ENCODE data around the gene CAB39L. TPM values are rescaled to one million over a fixed set of nuclear protein-coding genes. Genes with fewer than 3 reads are reported as not detected.

Gene CAB39L
- total RNA-seq, 1 experiment from 2014 or later = 3.1 TPM

- peak; percentile 17 for DNase-seq (ENCODE audit: low read depth)
Measured at GRCh38 chr13:49400755-49401659, 42.9 kb downstream of the CAB39L start.

DNA sequence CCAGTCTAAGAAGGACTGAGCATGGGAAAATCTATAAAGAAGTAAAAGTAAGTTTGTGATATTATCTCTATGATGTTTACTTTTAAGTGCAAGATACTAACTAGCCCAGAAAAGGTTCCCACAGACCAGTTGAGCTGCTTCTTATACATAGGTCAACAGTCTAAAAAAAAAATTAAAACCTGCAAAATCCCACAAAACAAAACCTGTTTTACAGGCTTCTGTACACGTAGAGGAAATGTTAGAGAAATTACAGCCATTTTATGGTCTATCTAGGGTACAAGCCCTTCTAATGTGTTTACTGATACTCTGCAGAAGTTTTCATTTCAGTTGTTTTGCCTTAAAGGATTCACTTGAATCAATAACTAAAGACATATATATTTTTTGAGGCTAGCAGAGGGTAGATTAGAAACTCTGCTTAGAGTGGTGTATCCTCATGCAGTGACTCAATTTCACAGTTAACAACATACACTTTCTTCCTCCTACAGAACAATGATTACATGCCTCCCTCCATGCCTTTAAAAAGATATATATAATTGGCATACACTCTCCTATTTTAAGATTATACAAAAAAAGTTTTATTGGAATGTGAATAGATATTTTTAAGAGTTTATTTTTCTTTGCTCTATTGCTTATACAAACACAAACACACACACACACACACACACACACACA, 43.9 kb downstream of the CAB39L start:
- DNase-seq (ENCODE audit: low read depth) = no peak

- no peak for DNase-seq (ENCODE audit: low read depth)
Measured at GRCh38 chr13:49395878-49396380, 47.9 kb downstream of the CAB39L start.

DNA sequence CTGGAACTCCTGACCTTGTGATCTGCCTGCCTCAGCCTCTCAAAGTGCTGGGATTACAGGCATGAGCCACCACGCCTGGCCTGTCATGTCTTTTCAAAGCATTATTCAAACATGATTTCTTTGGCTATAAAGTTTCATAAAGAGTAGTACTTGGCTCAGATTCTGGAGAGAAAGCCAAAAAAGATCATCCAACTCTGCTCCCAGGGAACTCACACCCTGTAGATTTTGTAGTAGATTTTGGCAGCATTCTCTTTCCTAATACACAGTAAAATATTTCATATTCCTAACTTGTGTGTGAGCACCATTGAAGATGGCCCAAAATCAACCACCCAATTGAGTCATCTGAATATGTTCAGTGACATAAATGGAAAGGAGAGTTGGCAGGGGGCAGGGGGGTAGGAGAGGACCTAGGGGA, 48.4 kb downstream of the CAB39L start:
- DNase-seq (ENCODE audit: low read depth) = no peak

DNA sequence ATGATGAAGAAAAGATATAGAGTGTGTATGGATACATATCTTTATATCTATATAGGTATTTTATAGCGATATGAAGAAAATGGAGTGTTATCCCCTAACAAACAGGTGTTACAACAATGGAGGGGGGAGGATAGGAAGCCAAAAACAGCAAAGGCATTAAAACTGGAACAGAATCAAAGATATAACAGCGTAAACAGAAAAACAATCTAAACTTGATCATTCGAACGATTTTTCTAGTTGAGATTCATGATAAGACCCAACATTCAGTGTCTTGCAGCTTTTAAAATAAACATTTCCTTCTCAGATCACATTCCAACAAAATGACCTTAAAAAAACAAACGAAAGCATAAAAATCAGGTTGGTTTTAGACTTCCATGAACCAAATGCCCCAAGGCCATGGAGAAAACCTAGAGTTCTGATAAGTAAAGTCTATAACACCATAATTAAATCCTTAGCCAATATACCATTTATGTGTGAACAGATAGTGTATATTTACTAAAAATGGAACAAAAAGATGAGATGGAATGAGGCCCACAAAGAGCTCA, 55.7 kb downstream of the CAB39L start:
- peak; percentile 64 for DNase-seq (ENCODE audit: low read depth)

DNA sequence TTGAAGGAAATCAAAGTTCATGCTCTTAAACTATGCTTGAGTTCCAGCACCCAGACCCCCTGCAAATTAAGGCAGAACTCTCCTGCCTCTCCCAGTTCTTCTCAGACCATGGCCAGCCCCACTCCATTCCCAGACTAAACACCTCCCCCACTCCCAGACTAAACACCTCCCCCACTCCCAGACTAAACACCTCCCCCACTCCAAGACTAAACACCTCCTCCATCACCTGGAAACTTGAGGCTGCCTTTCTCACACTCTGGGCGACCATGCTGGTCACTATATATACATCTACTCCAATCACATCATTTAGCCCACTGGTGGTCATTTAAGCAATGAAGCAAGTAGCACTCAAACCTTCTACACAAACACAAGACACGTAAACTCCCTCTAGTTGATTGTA, 57.2 kb downstream of the CAB39L start:
- no peak for DNase-seq (ENCODE audit: low read depth)

- DNase-seq (ENCODE audit: low read depth) = no peak
Measured at GRCh38 chr13:49376121-49376520, 67.7 kb downstream of the CAB39L start.

- peak; percentile 93 for DNase-seq (ENCODE audit: low read depth)
Measured at GRCh38 chr13:49374585-49375290, 69.1 kb downstream of the CAB39L start.

GRCh38 chr13:49373716-49374115, 70.1 kb downstream of the CAB39L start:
- no peak for DNase-seq (ENCODE audit: low read depth)

DNA sequence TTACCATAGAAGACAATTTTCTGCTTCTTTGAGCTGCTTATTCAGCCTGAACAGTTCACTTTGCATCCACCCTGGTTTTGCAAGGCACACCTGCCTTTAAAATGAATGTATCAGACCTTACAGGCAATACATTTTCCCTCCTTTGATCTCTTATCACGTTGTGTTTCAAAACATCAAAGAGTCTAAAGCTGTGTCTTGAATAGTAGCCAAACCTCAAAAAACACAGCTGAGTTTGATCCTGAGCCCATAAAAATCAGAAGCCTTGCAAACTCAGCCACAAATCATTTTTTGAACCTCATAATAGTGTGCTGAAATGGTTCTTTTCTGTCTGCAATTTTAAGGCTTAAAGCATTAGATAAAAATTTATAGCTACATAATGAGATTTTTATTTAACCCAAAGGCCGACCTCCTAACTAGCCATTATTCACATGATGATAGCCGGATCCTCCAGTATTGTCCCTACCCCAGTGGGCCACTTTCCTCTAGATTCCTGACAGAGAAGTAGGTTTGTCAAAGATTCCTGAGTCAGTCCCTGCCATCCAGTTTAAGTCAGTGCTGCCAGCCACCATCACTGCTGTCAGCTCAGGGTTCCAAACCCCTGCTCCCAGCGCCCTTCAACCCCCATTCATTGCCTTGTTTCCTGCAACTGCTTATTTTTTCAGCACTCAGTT, 71.8 kb downstream of the CAB39L start:
- DNase-seq (ENCODE audit: low read depth) = peak; percentile 84

DNA sequence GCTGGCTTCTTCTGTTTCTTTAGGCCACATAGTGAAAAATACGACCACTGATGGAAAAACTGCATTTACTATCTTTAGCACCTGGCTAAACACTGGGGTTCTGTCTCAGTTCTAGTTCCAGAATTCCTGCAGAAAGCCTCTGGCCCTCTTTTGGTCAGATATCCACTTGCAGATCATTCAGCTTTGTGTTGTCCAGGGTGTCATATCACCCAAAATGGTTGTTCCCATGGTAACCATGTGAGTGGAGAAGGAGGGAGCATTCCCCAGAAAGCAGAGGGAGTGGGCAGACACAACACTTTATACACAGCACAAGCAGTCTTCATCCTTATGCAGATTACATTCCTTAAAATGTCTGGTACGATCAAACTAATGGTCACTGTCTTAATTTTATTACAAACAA, 73.5 kb downstream of the CAB39L start:
- DNase-seq (ENCODE audit: low read depth) = peak; percentile 14

- DNase-seq (ENCODE audit: low read depth) = no peak
Measured at GRCh38 chr13:49369866-49370265, 74.0 kb downstream of the CAB39L start.

DNA sequence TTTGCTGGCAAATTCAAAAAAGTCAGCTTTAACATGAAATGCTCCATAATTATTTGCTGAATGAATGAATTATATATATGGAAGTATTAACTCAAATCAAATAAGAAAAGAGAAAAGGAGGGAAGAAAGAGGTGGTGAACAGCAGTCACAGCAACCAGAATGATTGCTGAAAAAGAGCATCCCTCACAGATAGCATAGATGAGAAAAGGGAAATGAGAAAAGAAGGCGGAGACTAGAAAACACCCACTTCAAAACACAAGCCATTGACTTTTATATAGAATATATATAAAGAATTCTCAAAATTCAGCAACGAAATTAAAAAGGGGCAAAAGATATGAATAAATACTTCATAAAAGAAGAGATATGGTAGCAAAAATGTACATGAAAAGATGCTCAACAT, 75.2 kb downstream of the CAB39L start:
- DNase-seq (ENCODE audit: low read depth) = no peak

DNA sequence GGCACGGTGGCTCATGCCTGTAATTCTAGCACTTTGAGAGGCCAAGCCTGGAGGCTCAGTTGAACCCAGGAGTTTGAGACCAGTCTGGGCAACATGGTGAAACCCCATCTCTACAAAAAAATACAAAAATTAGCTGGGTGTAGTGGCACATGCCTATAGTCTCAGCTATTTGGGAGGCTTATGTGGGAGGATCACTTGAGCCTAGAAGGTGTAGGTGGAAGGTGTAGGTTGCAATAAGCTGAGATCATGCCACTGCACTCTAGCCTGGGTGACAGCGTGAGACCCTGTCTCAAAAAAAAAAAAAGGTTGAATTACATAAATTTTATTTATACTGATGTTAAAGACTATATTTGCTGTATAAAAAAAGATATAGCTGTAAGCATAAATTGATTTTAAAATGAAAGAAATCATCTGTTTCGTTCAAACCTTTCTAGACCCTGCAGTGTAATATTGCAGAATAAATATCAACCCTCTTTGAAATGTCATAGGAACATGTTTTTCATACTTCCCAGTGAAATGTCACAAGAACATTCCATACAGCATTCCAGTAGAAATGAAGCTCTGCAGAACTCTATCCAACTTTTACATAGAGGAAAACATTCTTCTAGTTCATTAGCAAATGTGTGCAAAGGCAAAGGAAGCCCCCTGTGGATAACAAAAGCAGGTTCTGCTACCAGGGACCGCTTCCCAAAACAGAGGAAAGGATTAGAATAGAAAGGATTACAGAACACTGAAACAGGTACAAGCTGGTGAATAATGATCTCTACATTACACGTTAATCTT, 76.0 kb downstream of the CAB39L start:
- DNase-seq (ENCODE audit: low read depth) = no peak

DNA sequence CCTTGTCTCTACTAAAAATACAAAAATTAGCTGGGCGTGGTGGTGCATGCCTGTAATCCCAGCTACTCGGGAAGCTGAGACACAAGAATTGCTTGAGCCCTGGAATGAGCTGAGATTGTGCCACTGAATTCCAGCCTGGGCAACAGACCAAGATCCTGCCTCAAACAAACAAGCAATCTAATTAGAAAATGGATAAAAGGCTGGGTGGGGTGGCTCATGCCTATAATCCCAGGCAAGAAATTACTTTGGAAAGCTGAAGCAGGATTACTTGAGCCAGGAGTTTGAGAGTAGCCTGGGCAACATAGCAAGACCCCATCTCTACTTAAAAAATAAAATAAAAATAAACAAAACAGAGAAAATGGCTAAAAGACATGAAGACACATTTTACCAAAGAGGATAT, 77.0 kb downstream of the CAB39L start:
- DNase-seq (ENCODE audit: low read depth) = peak; percentile 32

DNA sequence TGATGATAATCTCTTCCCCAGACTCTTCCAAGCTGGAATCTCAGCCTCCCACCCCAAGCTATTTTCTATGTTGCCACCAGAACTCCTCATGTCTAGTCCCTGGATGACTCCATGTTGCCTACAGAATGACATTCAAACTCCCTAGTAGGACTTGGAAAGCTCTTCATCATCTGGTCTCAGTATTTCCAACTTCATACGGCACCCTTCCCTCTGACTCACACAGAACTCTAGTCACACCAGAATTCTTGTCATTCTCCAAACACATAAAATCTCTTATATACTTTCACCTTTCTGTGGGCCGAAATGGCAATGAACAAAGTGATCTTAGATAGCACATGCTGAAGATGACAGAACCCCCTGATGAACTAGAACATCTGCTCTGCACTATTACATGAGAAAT, 86.2 kb downstream of the CAB39L start:
- DNase-seq (ENCODE audit: low read depth) = peak; percentile 71

DNA sequence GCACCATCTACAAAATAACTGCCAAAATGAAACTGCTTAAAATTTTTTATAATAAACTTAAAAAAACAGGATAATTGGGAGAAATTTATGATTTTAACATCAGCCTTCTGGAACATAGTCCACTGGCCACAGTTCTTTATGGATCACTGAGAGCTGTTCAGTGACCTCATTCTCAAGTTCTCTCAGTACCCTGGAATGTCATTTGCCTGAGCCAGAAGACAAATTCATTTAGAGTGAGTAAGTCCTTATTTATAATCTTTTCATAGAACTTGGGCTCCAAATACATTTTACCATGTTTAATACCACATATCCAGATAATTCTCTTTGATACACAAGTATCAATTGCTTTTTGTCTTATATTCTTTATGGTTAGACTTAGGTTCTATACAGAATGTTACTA, 87.6 kb downstream of the CAB39L start:
- DNase-seq (ENCODE audit: low read depth) = peak; percentile 84

GRCh38 chr13:49354719-49355118, 89.1 kb downstream of the CAB39L start:
- no peak for DNase-seq (ENCODE audit: low read depth)

DNA sequence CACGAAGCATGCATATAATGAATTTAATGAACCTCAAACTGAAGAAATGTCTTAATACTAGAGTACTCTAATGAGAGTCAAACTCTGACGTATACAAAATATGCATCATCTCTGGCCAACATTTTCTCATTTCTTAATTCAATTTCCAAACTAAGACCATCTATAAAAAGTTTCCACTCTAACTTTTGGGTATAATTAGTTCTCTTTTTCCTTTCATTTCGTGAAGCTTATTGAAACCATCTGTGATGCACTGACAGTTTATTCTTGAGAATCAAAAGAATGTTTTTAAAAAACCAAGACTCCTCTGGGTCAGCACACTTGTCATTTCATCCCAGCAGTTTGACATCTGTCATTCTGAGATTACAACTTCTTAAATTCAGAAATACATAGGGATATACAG, 90.0 kb downstream of the CAB39L start:
- DNase-seq (ENCODE audit: low read depth) = no peak

DNA sequence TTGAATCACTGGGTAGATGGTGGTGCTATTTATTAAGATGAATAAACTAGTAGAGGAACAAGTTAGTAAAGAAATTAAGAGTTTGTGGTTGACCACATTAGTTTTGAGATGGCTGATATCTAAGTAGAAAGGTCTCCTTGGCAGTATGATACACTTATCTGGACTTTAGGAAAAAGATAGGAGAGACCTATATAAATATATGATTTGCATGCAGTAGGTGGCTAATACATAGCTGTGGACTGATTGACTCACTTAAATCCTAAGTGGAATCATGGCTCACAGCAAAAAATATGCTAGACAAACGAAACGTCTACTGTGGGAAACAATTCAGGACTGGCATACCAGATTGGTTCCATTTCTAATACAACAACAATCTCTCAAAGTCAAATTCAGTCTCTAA, 92.0 kb downstream of the CAB39L start:
- DNase-seq (ENCODE audit: low read depth) = no peak

DNA sequence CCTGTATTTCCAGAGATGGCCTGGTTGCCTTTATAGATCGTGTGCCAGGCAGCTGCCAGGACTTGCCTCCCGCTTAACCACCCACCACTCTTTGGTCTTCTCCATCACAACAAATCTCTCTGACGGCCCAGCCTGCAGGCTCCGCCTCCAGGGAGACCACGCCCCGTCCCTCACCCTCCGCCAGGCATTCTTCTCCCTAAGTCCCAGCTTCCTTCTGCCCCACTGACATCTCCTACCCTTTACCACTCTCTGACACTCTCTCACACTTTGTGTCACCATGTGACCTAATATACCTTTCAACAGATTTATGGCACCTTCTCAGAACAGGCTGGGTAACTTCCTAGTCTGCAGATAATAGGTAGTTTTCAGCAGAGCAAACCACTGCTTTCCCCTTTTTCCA, 95.1 kb downstream of the CAB39L start:
- DNase-seq (ENCODE audit: low read depth) = no peak
